AG04449 (cell line): ENCODE results near the gene CDH1.

Experiments
- CTCF ChIA-PET: fragments of 350-600 bp; formaldehyde crosslinking; extraction: SDS; loops from one replicate; lab custom pipeline; 2021; ENCODE audit warnings: antibody characterized with exemption; lab: Yijun Ruan, JAX
- POLR2A ChIA-PET: fragments of 400-600, 350-600 bp; formaldehyde crosslinking; extraction: SDS; loops from one replicate; lab custom pipeline; 2020; ENCODE audit warnings: antibody characterized with exemption, inconsistent platforms; lab: Yijun Ruan, JAX
- DNase-seq: peaks from one replicate; pipeline ENCODE4 v3.0.0-alpha.2; 2010; ENCODE audit warnings: low read depth, low spot score
- H3K4me3 ChIP-seq: 2 replicates; pipeline ENCODE4 v1.5.1; 2011; ENCODE audit warnings: low read depth, mild to moderate bottlenecking, control low read depth, low read length
- TF ChIP-seq, protein P1 (sequence below): IDR thresholded peaks from one replicate; pipeline ENCODE4 v1.5.1; 2011; ENCODE audit warnings: mild to moderate bottlenecking, moderate library complexity, low read length, control low read depth, inconsistent platforms; ENCODE audit not compliant: insufficient read depth; ENCODE audit errors: missing control alignments

CDH1 gene

DNA sequence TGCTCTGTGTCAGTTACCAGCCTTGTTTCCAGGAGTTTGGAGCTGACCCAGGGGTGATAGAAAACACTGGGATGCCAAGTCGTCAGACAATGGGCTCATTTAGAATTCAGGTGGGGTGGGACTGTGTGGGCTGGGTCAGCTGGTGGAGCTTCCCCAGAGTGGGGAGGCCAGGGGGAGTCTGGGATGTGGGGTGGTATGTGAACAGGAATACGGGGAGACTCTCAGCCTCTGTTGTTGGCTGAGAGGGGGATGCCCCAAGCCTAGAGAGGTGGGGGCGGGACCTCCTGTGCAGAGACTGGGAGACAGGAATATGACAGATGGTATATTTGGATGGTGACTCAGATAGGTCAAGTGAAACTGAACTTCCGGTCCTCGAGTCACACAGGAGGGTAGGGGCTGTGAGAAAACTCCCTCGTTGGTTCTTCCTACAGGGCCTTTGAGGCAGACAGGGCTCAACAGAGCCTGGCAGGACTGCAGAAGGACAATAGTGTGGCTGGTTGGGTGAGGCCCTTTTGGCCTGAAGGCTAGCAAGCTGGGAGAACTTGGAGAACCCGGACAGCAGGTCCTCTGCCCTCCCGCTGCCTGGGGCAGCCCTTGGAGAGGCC, 23.7 kb downstream of the CDH1 start:
- TF ChIP-seq, protein P1, sequence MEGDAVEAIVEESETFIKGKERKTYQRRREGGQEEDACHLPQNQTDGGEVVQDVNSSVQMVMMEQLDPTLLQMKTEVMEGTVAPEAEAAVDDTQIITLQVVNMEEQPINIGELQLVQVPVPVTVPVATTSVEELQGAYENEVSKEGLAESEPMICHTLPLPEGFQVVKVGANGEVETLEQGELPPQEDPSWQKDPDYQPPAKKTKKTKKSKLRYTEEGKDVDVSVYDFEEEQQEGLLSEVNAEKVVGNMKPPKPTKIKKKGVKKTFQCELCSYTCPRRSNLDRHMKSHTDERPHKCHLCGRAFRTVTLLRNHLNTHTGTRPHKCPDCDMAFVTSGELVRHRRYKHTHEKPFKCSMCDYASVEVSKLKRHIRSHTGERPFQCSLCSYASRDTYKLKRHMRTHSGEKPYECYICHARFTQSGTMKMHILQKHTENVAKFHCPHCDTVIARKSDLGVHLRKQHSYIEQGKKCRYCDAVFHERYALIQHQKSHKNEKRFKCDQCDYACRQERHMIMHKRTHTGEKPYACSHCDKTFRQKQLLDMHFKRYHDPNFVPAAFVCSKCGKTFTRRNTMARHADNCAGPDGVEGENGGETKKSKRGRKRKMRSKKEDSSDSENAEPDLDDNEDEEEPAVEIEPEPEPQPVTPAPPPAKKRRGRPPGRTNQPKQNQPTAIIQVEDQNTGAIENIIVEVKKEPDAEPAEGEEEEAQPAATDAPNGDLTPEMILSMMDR, result no peak
- ChIA-PET POLR2A (interaction anchor here (1.1 kb wide), 1 partner anchor 11 kb away, joined by 3 read pairs; no protein-coding TSS in a partner anchor), CTCF (no interaction called here)
- DNase-seq, result no peak
- no peak overlapping the region for H3K4me3 ChIP-seq

DNA sequence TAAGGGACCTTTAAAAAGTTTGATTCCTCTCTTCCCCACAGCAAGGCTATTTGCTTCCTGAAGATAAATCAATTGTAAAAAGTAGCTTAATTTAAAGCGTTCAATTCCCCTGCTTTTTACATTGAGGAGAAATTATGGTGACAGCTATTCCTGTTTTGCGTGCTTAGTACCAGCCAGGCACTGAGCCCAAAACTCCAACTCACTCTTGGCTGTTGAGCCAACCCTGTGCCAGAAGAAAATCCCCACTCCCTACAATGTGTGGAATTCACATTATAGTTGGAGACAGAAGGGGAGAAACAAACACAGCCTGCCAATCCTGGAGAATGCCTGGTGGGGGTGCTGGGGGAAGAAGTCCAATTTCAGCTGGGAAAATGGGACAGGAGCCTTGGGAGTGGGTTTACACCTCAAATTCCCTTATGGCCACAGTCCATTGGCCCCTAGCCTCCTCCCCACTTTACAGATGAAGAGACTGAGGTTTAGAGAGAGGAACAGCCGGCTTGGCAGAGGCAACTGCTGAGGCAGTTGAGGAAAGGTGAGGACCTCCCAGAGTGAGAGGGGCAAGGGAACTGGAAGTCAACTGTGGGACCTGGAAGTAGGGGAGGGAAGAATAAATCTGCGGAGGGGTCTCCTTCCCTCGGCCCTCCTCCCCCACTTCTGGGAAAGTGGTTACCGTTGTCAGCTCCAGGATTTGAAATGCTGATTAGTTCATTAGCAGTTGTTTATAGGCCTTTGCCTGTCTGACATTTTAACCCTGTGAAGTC, 26.1 kb downstream of the CDH1 start:
- H3K4me3 ChIP-seq, result no peak overlapping the region
- ChIA-PET CTCF (interaction anchor here (1.0 kb wide), 1 partner anchor 38 kb away, joined by 3 read pairs; no protein-coding TSS in a partner anchor), POLR2A (no interaction called here)
- no peak for DNase-seq
- TF ChIP-seq, protein P1, result no peak

DNA sequence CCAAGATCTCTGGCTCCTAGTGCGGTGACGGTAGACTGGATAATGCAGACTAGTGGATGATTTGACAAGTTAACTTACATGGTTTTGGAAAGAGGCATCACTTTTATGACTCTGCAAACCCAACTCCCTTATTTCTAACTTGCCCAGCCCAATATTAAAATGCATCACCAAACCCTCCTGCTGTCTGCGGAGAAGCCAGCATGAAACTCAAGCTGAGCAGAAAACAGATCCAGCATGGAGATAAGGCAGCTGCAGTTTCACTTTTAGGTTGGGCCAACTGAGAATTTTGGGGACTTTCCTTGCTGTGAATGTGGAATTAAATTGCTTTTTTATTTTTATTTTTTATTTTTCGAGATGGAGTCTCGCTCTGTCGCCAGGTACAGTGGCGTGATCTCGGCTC, 27.8 kb downstream of the CDH1 start:
- ChIA-PET CTCF (no interaction called here), POLR2A (no interaction called here)
- DNase-seq, result no peak
- no peak overlapping the region for H3K4me3 ChIP-seq
- TF ChIP-seq, protein P1, result no peak

DNA sequence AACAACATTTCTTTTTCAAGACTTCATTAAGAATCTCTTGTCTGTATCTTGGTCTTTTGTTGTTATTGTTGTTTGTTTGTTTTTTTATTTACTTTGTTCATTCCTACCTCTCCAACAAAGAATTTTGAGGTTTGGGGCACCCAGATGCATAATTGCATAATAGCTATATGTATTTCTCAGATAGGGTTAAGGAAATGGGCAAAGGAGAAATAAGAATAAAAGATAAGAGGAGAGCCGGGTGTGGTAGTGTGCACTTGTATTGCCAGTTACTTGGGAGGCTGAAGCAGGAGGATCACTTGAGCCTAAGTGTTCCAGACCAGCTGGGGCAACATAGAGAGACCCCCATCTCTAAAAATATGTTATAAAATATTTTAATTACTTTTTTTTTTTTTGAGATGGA, 30.5 kb downstream of the CDH1 start:
- no peak for DNase-seq
- ChIA-PET POLR2A (no interaction called here), CTCF (interaction anchor here (1.0 to 1.1 kb wide), 2 partner anchors 11 to 29 kb away, joined by 3 read pairs; no protein-coding TSS in a partner anchor)
- TF ChIP-seq, protein P1, result no peak
- no peak overlapping the region for H3K4me3 ChIP-seq

DNA sequence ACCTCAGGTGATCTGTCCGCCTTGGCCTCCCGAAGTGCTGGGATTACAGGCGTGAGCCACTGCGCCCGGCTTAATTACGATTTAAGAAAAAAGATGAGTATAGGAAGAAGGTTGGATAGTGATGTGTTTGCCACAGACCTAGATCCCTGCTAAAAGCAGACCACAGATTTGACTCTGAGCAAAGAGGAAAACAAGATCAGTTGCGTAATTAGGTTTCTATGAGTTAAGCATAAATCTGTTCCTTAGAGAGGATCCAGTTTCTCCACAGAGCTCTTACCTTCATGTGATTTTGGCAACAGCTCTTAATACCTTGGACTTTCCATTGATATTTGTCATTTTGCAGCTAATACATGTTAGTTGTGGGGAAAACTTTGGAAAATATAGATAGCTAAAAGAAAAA, 31.1 kb downstream of the CDH1 start:
- no peak overlapping the region for H3K4me3 ChIP-seq
- POLR2A ChIA-PET, result no interaction called here
- DNase-seq, result no peak
- TF ChIP-seq, protein P1, result no peak
- CTCF ChIA-PET, result interaction anchor here (1.0 to 1.1 kb wide), 2 partner anchors 10 to 30 kb away, joined by 3 read pairs; no protein-coding TSS in a partner anchor

DNA sequence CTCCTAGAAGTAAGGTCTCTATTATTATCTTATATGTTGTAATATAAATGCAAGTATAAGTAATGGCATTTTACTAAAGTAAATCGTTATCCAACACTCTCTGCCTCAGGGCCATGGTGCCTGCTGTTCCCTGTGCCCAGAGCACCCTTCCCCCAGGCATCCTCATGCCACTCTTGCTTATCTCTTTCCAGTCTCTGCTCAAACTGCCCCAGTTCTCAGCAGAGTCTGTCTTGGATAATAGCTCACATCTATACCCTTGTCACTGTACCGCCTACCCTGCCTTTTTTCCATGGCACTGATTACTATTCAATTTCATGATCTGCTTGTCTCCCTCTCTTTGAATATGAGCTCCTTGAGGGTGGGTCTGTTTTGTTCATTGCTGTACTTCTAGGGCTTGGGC, 31.7 kb downstream of the CDH1 start:
- TF ChIP-seq, protein P1, result no peak
- no peak overlapping the region for H3K4me3 ChIP-seq
- CTCF ChIA-PET, result no interaction called here
- no peak for DNase-seq
- POLR2A ChIA-PET, result no interaction called here
